GM19043 (cell line): ENCODE data around the gene ZFX.
A peak's percentile ranks its signal among the peaks of the same experiment; 100 is the strongest.
"Not testable (repeated sequence)": the region's sequence is repeated elsewhere in the genome, so short reads cannot be mapped to it uniquely, and the experiment has no call there.

Experiments used
- ATAC-seq: cut with Tn5 transposase; IDR thresholded peaks from one replicate; pipeline ENCODE4 v1.9.1; 2021; ENCODE audit warnings: low read depth; ENCODE audit not compliant: unreplicated experiment

ZFX gene

DNA sequence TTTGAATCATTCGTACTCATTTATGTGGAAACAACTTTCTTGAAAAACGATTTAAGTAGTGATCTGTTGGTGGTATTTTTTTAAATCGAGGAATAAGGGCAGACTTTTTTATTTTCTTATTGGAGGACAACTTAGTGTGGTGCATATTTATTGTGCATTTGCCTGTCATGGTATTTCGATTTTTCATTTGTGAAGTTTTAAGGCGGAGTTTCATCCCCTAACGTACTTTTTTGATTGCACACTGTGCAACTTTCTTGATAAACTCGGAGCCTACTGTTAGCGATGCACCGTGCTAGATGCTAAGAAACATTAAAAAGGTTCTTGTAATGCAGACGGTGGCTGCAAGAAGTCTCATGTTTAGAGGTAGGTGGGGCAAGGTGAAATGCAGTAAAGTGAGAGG, 1.4 kb downstream of the ZFX start:
- ATAC-seq = no peak

- no peak for ATAC-seq
Observed at GRCh38 chrX:24151513-24151912, 2.0 kb downstream of the ZFX start.

DNA sequence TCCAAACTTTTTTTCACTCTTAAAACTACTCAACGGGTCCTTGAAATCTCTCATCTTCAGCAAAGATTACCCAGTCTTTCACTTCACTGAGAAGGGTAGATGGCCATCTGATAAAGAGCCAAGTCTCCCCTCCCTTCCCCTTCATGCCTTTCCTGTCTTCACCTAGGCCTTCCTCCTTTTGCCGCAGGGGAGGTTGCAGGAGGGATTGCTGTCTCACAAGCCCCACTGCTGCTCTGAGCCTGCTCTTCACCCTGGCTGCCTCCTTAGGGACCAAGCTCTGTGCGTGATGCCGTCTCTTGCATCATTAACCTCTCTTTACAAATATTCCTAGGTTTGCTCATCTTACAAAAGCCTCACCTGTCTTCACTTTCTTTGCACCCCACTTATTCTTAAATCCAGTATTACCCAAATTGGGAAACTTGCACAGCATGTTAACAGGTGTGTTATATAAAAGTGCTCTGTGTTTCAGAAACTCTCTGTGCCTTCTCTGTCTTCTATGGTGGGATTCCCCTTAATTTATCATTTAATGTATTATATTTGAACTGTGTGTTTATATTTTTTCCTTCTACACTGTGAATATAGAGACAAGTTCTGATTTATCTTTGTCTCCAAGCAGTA, 3.8 kb downstream of the ZFX start:
- no peak for ATAC-seq

- no peak for ATAC-seq
Observed at GRCh38 chrX:24153796-24154189, 4.3 kb downstream of the ZFX start.

- no peak for ATAC-seq
Observed at GRCh38 chrX:24154490-24155034, 5.0 kb downstream of the ZFX start.

- not testable (repeated sequence) for ATAC-seq
Observed at GRCh38 chrX:24155747-24156146, 6.2 kb downstream of the ZFX start.

DNA sequence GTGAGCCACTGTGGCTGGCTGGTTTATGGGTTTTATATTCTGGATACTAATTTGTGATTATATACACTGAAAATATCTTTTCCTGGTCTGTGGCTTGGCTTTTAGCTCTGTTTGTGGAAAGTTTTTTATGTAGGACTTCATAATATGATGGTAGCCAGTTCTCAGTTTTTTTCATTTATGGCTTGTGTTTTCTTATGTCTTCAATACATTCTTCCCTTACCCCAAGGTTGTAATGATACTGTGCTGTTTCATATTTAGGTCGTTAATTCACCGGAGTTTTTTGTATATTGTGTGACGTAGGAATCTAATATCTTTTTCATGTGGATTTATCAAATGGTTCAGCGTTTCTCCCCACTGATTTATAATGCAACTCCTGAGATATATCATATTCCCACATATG, 6.6 kb downstream of the ZFX start:
- no peak for ATAC-seq

- ATAC-seq = no peak
Observed at GRCh38 chrX:24158881-24159280, 9.4 kb downstream of the ZFX start.

DNA sequence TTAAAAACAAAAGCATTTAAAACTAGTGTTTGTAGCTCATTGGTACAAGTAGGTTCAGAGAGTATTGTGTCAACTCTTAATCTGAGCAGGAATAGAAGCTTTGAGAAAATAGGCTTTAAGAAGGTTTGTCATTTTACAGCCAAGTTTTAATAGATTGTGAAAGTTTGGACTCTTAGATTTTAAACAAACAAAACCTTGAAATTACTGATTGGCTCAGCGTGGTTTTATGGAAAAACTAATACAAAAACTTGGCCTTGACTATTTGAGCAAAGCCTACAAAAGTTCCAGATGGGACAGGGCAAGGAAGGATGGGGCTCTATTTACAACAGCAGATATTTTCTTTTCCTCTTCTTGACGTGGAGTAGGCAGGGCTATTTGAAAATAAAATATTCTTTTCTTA, 16.5 kb downstream of the ZFX start:
- no peak for ATAC-seq

- ATAC-seq = no peak
Observed at GRCh38 chrX:24167719-24168472, 18.4 kb downstream of the ZFX start.

DNA sequence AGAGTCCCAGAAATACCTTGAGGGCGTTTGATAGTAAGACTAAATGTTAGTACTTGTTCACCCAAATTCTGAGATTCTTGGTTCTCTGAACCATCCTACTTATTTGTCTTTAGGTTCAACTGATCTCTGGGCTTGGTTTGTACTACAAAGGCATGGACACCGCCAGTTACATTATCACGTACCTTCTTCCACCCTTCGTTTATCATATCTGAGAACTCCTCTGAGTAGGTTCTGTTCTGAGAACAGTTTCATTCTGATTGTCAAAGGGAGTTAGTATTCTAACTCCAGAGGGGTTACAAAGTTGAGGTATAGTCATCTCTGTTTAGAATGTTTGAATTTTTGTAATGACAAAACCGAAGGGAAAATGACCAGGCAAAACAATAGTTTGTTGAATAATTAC, 19.3 kb downstream of the ZFX start:
- peak; percentile 77 for ATAC-seq

DNA sequence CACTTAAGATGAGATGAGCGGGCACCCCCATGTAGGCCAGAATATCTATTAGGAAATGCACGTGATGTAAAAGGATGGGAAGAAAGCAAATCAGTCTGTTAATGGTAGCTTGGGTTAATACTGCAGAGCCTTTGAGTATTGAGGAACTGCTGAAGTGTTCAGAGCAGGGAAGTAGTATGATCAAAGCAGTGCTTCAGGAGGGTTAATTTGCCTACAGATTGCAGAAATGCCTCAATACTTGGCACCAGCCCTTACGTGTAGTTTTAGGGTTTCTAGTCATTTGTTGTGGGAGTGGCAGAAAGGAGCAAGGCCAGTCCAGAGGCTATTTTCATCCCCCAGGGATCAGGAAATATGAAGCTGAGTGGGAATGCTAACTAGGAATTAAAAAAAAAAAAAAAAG, 19.7 kb downstream of the ZFX start:
- ATAC-seq = peak; percentile 64

- no peak for ATAC-seq
Observed at GRCh38 chrX:24173115-24173847, 23.8 kb downstream of the ZFX start.

DNA sequence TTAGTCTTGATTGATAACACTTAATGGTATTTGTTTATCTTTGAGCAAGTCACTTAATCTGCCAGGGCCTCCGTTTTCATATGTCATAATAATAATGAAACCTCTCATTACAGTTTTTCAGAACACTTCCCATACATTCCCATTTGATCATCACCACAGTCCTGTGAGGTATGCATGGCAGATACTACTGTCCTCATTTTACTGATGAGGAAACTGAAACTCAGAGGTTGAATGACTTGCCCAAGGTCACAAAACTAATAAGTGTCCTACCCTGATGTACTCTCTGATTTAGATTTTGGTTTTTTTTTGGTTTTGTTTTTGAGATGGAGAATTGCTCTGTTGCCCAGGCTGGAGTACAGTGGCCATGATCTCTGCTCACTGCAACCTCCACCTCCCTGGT, 25.7 kb downstream of the ZFX start:
- ATAC-seq = no peak

DNA sequence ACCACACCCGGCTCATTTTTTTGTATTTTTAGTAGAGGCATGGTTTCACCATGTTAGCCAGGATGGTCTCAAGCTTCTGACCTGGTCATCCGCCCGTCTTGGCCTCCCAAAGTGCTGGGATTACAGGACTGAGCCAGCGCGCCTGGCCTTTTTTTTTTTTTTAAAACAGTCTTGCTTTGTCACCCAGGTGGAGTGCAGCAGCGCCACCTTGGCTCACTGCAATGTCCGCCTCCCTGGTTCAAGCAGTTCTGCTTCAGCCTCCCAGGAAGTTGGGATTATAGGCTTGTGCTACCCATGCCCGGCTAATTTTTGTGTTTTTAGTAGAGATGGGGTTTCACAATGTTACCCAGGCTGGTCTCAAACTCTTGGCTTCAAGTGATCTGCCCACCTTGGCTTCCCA, 28.9 kb downstream of the ZFX start:
- ATAC-seq = no peak

DNA sequence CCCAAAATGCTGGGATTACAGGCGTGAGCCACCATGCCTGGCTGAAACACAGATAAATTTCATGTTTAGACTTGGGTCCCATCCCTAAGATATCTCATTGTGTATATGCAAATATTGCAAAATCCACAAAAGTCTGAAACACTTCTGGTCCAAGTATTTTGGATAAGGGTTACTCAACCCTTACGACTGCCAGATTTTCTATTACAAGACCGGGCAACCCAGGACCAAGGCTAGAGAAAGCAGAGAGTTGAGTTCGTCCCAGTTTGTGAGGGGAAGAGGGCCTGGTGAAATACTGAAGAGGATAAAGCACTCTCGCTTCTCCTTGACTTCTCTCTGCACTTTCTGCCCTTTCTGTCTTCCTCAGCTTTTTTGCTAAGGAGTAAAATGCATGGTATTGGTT, 34.5 kb downstream of the ZFX start:
- no peak for ATAC-seq

DNA sequence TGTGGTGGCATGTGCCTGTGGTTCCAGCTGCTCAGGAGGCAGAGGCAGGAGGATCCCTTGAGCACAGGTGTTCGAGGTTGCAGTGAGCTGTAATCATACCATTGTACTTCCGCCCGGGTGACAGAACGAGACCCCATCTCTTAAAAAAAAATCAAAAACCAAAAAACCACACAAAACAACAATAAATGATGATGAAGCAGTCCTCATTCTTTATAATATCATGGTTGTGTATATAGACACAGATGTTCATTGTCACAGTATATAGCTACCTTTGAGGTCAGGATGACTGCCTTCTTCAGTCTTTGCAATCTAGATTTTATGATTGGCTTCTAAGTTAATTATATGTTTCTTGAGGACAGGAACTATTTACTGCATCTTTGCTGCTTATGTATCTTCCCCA, 37.0 kb downstream of the ZFX start:
- ATAC-seq = no peak

DNA sequence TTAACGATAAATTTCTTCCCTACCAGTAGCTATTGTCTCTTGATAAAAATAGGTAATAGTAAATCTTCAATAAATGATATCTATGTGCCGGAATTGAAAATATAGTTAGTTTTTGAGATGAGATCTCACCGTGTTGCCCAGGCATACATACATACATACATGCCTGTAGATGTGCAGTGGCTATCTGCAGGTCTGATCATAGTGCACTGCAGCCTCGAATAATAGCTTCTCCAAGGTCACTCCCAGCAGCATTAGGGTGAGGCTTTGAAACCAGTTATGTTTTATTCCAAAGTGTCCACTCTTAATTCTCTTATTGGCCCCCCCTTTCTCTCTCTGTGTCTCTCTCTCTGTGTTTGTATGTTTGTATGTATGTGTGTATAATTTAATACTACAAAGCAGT, 37.5 kb downstream of the ZFX start:
- ATAC-seq = no peak

DNA sequence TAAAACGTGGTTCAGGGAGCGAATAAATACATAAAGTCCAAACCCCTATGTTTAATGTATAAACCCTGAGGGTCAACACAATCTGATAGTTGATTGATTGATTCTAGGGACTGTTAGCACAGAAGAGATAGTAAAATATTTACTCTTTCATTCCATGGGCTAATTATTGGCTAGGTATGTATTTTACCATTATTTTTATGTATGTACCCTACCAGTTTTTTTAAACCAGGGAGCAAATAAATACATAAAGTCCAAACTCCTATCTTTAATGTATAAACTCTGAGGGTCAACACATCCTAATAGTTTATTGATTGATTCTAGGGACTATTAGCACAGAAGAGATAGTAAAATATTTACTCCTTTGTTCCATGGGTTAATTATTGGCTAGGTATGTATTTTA, 40.0 kb downstream of the ZFX start:
- ATAC-seq = no peak

DNA sequence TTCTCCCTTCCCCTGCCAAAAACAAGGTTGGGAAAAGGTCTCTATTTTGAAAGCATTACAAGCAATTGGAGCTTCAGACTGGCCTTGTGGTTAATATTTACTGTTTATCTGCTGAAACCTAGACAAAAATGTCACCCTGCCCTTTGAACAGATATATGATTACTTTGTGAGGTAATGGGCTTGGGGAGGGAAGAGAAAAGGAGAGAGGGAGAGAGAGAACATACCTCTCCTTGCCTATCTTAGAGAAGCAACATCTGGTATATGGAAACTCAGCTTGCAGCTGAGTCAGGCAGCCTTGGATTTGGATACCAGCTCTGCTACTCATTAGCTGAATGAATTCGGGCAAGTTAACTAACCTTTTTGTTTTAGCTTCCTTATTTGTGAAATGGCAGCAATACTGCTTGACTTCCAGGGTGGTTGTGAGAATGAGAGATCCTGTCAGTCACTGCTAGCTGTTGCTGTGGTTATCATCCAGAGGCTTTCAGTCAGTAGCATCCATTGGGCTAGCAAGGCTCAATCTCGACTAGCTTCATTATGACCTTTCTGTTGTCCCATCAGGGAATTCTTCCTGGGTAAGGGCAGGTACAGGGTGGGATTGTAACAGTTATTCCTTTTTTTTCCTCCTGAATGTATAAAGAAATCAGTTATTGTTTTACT, 41.1 kb downstream of the ZFX start:
- no peak for ATAC-seq

DNA sequence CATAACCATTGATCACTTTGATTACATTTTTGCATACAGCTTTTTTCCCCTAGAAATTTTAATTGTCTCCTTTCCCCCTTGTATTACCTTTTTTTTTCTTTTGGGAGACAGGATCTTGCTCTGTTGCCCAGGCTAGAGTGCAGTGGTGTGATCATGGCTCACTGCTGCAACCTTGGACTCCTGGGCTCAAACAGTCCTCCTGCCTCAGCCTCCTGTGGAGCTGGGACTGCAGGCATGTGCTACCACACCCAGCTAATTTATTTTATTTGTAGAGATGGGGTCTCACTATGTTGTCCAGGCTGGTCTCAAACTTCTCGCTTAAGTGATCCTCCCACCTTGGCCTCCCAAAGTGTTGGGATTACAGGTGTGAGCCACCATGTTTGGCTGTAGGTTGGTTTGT, 47.0 kb downstream of the ZFX start:
- ATAC-seq = no peak
